ENCODE measurements around the gene FSD1L. TPM values are rescaled to one million over a fixed set of nuclear protein-coding genes. Genes with fewer than 3 reads are reported as not detected.

Gene FSD1L
- 1 to 10 TPM; 5.2 to 10.0 (median 9.0) TPM for polyA plus RNA-seq (ENCODE audit: insufficient read depth in 1 of 5, insufficient read length in 5 of 5, low replicate concordance in 1 of 5)
- long read RNA-seq, donor 1: 0 reads
- long read RNA-seq, donor 2: 0 reads
- long read RNA-seq, donor 3: 0 reads
- long read RNA-seq, donor 4: 0 reads
- long read RNA-seq, donor 5, partial matches to known transcripts: 0 of 1 reads
- long read RNA-seq, donor 5, other reads (novel, unspliced or antisense): 0 of 1 reads
- long read RNA-seq, donor 6: 0 reads
- long read RNA-seq, donor 7: 0 reads
- long read RNA-seq, donor 8: 0 reads

DNA sequence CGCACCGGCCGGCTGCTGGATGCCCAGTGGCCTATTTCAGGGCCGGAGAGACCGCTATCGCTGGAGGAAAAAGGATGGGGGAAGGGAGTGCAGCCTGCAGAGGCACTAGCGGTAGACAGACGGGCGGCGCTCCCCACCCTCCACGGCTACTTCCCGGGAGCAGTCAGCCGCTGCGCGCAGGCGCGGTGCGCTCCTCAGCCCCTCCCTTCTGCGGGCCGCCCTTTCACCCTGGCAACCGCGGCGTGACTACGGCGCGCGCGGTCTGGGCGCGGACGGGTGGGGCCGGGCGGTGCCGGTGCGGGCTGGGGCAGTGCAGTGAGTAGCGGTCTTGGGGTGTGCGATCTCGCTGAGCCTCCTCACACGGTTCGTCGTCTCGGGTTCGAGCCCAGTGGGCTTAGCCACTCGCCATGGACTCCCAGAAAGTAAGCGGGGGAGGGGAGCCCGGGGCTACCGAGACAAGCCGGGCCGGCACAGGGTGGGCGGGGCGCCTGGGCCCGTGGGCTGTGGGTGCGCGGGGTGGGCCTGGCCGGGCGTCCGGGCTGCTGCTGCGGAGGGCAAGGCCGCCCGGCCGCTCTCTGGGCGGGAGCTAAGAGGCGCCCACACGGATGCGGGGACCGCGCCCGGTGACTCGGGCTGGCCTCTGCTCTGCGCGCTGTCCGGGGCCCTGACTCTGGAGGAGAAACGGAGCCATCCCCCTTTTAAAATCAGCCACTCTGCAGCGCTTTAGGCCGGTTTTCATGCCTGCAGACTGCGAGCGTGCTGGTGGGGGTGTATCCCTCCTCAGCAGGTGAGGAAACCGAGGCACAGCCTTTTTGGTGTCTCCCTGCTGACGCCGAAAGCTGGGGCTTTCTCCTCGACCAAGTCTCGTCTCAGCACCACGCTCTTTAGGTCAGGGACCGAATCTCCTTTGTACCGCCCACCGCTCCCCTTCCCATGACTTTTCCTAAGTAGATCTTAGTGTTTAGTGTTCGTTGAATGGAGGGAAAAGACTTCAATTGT lies at the start of gene FSD1L:
TSS of gene FSD1L (plus strand) at position 221 of the 999 bp plus-strand sequence. CDS start at position 408, 187 bp downstream.
- DNase-seq: peak; percentile 87 to 88

DNA sequence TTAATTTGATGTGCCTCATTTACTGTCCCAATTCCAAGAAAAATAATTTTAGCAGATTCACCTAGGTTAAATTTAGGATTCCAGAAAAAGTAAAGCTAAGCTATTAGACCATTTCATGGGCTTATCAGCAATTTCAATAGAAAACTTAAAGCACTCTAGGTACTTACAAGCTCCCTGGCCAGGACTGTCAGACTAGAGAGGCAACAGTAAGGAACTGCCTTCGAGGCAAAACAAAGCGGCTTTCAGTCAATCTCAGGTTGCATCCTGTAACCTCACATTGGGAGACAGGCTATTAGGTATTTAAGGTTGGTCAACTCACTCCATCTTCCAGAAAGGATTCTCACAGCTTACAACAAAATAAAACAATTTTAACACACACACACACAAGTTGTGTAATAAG lies 48.7 kb upstream of the FSD1L start:
- DNase-seq: no peak

DNA sequence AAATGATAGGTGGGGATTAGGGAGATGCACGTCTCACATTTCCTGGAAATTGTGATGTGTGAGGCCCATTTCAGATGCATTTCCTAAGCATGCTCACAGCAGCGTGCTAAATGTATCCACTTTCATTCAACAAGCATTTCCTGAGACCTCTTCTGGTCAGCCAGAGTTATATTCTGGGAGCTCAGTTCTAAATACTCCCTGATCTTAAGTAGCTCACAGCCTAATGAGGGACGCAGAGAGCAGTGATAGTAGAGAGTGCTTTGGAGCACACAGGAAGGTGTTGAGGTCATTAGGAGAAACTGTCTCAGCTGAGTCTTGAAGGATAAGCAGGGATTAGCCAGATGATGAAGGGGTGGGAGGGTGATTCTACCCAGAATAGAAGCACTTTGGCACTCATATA lies 46.2 kb upstream of the FSD1L start:
- DNase-seq: no peak

DNA sequence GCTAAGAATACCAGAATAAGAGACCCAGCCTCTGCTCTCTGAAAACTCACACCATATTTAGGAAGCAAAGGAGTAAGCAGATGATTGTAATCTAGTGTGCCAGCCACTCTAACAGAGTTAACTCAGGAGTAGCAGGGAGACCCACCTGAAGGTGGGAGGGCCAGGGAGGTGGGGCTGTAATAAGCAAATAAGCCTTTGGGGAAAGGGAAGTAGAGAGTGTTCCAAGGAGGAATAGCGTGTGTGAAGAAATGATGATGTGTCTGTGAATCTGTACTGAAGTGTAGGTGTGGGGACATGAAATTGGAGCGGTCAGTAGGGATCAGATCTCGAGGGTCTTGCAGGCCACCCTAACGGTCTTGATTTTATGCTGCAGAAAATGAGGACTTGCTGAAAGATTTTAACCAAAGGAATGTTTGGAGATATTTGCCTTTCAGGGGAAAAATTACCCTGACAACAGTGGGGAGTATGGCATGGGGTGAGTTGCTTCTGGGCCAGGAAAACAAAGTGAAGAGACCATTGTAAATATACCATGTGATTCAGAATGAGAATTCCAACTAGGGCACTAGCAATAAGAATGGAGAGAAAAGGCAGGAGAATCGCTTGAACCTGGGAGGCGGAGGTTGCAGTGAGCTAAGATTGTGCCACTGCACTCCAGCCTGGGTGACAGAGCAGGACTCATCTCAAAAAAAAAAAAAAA lies 44.1 kb upstream of the FSD1L start:
- no peak for DNase-seq

DNA sequence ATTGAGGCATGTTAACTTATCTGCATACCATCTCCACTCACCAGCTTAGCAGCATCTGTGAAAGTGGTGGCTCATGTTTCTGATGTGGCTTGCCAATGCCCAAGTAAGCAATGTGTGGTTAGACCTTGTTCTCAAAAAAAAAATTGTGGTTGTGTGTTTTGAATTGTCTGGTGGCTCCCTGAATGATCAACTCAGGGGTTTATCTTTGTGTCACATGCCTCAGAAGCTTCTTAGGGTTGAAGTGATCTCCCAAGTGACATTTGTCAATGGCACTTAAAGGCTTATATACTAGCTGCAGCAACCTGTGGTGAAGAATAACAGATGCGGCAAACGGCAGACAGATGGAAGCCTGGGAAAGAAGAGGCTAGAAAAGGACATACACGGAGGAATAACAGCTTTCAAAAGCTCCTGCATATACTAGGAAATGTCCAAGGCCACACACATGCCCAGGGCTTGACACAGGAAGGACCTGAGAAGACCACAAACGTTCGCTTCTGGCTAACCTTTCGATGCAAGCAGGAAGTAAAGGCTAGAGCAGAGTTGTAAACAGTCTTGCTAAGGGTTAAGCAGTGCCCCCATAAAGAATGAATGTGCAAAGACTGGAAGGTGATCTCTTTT lies 42.2 kb upstream of the FSD1L start:
- DNase-seq: no peak

DNA sequence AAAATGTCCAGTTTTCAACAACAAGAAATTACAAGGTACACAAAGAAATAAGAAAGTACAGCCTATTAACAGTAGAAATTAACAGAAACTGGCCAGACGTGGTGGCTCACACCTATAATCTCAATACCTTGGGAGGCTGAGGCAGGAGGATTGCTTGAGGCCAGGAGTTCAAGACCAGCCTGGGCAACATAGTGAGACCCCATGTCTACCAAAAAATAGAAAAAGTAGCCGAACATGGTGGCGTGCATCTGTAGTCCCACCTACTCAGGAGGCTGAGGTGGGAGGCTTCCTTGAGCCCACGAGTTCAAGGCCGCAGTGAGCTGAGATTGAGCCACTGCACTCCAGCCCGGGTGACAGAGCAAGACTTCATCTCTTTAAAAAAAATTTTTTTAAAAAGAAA lies 41.5 kb upstream of the FSD1L start:
- DNase-seq: no peak

DNA sequence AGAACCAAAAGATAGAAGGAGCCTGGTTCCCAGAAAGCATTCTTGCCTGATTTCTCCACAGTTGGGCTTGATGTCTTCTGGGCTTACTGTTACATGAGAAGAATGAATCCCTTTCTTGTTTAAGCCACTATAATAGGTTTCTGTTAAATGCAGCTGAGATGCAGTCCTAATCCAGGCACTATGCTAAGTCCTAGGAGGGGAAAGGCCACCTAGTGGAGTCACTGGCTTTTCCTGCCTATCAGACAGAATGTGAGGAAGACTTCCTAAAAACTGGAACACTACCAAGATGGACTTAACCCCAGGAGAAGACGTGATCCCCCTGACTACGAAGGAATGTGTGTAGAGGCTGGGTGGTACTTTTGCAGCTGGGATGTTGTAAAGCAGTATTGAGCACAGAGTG lies 34.3 kb upstream of the FSD1L start:
- DNase-seq: no peak

DNA sequence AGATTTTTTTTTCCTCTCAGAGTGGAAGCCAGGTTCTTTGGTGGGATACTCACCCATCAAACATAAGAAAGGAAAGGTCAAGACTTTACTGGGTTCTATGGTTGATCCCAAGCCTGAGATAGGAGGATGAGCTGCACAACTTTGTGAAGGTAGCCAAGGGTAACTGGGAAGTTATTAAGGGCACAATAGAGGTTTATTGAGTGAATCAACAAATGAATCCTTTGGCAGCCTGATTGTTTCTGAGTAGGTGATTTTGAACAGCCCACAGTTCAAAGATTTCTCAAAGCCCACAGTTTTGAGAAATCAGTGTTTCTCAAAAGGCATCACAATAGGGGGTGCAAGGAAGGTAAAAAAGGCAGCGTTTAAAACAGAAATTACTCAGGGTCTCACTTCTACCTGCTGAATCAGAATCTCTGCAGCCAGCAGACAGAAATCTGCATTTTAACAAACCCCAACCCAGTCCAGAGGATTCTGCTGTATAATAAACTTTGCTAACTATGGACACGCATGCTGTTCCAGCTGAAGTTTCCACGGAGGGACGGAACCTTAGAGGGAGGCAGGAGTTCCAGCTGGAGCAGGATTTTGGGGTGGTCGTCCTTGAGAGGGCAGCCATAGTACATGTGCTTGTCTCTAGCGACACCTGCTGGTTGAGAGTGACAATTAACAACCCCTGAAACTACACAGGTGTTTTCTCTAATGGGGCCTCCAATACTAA lies 32.7 kb upstream of the FSD1L start:
- peak; percentile 53 to 70 for DNase-seq

DNA sequence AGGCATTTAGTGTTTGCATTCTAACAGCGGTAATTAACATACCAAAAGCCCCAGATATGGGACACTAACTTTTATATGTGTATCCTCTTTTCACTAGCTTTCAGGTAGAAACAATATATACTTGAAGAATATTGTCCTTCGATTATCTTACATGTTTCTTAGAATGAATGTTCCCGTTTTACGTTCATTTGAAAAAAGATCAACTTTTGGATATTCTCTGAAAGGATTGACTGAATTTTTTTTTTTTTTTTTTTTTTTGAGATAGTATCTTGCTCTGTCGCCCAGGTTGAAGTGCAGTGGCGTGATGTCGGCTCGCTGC lies 32.2 kb upstream of the FSD1L start:
- no peak for DNase-seq

DNA sequence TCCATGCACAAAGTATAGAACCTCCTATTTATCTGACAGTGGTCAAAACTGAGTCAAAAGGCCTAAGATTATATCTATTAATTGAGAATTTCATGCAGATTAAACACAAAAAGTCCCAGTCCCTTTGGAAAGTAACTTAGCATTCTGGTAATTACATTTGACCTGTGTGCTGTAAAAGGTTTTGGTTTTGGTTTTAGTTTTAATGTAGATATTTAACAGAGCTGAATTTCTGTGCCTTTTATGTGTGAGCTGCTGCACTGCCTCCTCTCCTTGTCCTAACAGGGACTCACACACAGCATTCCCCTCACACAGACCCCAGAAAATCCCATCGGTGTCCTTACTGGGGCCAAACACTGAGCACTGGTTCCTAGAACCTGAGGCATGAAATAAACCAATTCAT lies 31.0 kb upstream of the FSD1L start:
- DNase-seq: no peak

DNA sequence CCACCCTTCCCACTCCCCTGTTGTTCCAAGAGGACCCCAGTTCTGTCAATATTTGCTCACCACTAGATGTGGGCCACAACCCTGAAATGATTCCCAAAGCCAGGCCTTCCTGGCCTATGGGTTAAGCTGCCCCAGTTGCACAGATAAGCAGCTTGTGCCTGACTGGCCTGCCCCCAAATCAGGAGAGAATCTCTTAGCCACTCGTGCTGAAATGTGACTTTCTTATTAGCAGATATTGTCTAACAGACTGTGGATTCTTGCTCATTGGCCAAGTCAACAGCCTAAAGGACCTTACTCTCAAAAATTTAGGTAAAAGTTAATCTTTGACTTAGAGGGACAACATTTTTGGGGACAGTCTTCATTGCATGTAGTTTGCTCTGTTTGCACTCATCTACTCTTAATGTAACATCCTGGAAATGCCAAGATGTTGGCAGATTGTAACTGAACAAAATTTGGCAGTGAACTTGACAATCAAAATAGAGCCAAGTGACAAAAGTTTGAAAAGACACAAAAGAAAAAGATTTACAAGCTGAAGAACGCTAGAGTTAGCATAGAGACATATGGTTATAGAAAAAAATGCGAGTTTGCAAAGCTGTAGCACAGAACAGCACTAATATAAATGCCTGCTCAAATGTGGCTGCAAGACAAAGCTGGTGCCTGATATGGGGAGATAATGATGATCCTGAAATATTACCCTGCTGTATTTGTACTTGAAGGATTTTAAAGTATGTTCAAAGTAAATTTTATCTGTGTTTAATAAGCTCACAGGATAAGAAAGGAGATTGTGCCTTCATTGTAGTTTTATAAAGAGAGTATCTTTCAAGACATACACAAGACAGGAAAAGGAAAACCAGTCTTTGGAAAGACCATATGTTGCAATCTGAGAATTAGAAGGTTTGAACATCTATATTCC lies 29.0 kb upstream of the FSD1L start:
- no peak for DNase-seq

DNA sequence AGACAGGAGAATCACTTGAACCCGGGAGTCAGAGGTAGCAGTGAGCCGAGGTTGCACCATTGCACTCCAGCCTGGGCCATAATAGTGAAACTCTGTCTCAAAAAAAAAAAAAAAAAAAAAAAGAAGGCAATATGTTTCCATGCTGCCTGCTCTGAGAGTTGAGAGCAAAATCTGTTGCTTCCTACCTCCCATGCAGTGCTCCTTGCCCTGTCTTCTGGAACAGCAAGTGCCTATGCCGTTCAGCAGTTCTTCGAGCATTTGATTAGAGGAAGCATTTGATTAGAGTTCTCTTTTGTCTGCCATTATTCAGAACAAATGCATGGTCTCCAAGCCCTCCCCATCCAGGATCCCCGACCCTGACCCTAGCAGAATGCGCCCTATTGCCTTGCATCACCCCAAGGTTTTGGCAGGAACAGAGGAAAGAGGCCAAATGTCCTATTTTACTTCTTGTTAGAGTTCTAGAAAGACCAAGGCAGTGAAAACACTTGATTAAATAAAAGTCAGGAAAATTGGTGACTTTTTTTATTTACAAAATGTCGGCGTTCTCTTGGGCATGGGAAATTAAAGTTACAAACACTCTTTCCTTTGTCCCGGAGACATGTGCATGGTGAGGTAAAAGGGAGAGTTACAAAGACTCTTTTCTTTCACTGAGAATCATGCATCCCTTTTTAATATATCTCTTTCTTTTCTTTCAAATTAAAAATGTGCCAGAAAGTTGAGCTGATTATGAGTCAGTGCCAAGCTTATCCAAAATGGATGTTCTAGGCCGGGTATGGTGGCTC lies 27.8 kb upstream of the FSD1L start:
- DNase-seq: no peak

DNA sequence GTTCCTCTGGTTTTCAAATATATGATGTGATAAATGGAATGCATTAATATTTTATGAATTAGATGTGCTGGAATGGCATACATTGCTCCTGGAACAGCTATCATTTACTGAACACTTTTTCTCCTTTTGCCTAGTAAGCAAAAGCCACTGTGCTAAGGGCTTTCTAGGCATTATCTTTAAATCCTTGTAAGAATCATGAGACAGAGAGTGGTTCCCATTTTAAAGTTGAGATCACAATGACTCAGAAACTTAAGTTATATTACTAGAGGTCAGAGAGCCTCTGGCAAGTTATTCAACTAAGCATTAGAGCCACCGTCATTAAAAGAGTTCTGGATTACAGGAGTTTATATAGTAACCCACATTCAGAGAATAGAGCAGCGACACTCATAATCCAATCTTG lies 26.7 kb upstream of the FSD1L start:
- no peak for DNase-seq

DNA sequence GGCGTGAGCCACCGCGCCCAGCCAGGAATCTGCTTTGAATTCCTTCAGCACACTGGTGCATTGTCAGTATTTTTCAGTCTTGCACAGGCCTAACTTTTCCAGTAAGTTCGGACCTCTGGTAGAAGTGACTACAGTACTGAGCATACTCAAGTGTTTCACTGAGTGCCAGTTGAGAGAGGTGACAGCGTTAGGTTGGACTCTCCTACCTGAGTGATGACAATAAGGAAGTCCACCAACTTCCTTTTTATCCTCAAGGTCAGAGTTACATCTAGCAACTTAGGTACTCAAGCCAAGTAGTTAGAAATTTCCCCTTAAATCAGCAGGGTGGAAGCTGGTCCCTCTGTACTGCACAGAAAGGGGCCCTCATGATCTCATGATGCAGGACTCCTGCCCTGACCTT lies 26.0 kb upstream of the FSD1L start:
- no peak for DNase-seq

DNA sequence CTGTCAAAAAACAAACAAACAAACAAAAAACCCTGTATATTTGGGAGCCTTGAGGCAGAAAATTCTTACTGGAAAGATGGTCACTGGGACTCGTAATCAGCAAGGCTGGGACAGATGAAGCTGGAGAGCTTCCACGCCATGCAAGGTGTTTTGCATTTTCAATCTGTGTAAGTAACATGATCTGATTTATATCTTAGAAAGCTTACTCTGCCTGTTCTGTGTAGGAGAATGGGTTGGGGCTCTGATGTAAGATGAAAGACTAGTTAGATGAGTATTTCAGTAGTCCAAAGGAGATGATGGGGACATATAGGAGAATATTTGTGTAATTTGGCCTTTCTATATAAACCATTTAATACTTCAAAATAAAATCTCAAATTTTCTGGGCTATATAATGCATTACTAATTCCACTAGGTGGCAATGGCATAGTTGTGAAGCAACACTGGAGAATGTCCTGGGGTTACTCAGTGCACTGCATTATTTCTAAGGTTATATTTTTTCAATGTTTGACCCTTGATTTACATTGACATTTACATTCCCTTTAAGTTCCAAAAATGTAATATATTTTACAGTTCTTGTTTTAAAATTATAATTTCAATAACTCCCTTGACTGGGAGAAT lies 21.9 kb upstream of the FSD1L start:
- no peak for DNase-seq

DNA sequence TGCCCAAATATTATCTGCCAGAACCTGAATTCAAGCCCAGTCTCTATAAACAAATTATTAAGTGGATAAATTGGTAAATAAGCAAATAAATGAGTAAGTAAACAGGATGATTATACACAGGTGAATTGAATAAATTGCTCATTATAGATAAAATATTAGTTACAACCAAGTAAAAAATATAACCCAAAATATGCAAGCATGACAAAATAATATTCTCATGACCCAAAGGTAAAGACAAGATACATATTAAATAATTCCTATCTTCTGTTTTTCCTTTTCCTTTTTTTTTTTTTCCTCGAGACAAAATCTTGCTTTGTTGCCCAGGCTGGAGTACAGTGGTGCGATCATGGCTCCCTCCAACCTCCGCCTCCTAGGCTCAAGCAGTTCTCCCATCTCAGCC lies 21.2 kb upstream of the FSD1L start:
- DNase-seq: no peak

DNA sequence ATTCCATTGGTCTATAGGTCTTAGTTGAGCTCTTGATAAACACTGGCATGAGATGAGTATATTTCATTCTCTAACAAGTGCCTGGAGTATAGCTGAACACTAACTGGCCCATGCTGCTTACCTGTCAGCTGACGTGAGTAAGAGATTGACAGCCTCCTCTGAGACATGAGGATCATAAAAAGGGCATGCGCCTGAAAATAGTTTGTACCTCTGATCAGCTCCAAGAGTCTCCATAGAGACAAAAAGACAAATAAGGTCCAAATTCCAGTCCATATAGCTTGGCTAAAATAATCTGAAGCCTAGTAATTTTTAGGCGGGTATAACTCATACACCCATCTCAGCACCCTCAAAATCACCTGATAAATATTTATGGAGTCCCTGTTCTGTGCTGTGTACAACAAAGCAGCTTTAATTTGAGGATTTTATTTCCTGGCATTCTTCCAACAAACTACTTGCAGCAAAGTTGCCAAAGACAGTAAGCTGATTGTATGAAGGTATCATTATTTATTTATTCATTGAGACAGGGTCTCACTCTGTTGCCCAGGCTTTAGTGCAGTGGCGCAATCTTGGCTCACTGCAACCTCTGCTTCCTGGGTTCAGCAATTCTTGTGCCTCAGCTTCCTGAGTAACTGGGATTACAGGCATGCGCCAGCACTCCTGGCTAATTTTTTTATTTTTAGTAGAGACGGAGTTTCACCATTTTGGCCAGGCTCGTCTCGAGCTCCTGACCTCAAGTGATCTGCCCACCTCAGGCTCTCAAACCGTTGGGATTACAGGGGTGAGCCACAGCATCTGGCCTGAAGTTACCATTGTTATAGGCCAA lies 16.2 kb upstream of the FSD1L start:
- no peak for DNase-seq

DNA sequence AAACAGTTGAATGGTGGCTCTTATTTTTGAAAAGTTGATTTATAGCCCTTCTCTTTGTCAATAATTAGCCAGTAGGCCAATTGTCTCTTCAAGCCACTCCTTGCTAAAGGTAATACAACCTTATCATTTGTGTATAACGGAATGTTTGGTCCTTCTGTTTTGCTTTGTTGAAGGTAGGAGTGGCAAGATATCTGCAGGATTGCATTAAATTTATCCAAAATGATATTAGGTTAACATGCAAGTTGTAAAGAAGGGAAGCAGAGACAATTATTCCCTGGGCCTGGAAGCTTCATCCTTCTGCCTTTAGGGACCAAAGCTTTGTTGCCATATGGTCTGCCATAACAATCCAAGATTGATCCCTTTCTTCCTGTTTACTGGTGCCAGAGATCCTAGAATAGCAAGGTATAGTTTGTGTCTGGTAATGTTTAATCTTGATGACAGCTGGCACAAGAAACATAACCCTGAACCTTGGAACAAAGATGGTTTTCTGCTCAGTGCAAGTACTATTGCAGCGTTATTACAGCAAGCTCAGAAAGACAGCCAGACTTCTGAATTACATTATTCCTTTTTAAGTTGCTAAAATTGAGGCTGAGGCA lies 15.5 kb upstream of the FSD1L start:
- no peak for DNase-seq
